B cell (primary cell): Measurements from ENCODE around the gene RBKS. TPM values are rescaled to one million over a fixed set of nuclear protein-coding genes. Genes with fewer than 3 reads are reported as not detected.

Source experiments
- ATAC-seq: fragments of 200-7000 bp; cut with Tn5 transposase; one replicate; pipeline ENCODE4 v1.10.0; 2021; ENCODE audit warnings: low read depth, mild to moderate bottlenecking, moderate number of reproducible peaks, moderate library complexity
- CTCF ChIA-PET: fragments of 350-600 bp; sonication (Branson Sonifier 250); formaldehyde crosslinking; loops from one replicate; lab custom pipeline; 2021; ENCODE audit warnings: antibody characterized with exemption, inconsistent platforms; lab: Charles Lee
- POLR2A ChIA-PET: fragments of 350-600 bp; sonication (Branson Sonifier 250); formaldehyde crosslinking; loops from one replicate; lab custom pipeline; 2021; ENCODE audit warnings: antibody characterized with exemption; lab: Charles Lee
- DNase-seq: peaks from one replicate; pipeline ENCODE4 v3.0.0; 2013
- H2AFZ ChIP-seq: 2 replicates; pipeline ENCODE4 v1.6.1; 2012; ENCODE audit warnings: mild to moderate bottlenecking, low read depth, low read length; ENCODE audit not compliant: insufficient read depth, poor library complexity, severe bottlenecking
- H3K27ac ChIP-seq, 2 donors: 1 replicate in 1 of 2; 2 replicates in 1 of 2; pipeline ENCODE4 v1.5.1; 2012 to 2013; ENCODE audit warnings: low read length in 2 of 2, mild to moderate bottlenecking in 2 of 2, moderate library complexity in 1 of 2
- H3K27me3 ChIP-seq, 4 experiments: fragments of 200-600 bp in 1 of 4; sonication (generic) in 1 of 4; replicated peaks in 1 of 4; 1 replicate in 2 of 4; 2 replicates in 2 of 4; pipeline versions ENCODE4 v1.6.1 to v1.7.0; 2013 to 2016; ENCODE audit warnings: low read length in 3 of 4, mild to moderate bottlenecking in 2 of 4, mixed read lengths in 1 of 4, moderate library complexity in 1 of 4; ENCODE audit not compliant: insufficient read depth in 4 of 4, control insufficient read depth in 3 of 4; ENCODE audit errors: control extremely low read depth in 1 of 4
- H3K36me3 ChIP-seq, 2 experiments: replicated peaks in 1 of 2; 1 replicate in 1 of 2; 2 replicates in 1 of 2; pipeline versions ENCODE4 v1.6.1 to v1.7.1; 2013; ENCODE audit warnings: low read length in 1 of 2; ENCODE audit not compliant: insufficient read depth in 2 of 2, control insufficient read depth in 1 of 2; ENCODE audit errors: control extremely low read depth in 1 of 2, extremely low read depth in 1 of 2
- H3K4me1 ChIP-seq, 2 donors: fragments of 200-600 bp in 1 of 2; sonication (generic) in 1 of 2; 1 replicate in 1 of 2; 2 replicates in 1 of 2; pipeline versions ENCODE4 v1.5.1 to v1.6.1; 2013 to 2017; ENCODE audit warnings: low read length in 2 of 2; ENCODE audit not compliant: control insufficient read depth in 2 of 2, insufficient read depth in 2 of 2
- H3K4me2 ChIP-seq: replicated peaks from 2 replicates; pipeline ENCODE3; 2012; ENCODE audit warnings: mild to moderate bottlenecking, low read depth, low read length; ENCODE audit not compliant: poor library complexity, severe bottlenecking
- H3K4me3 ChIP-seq, 5 experiments: fragments of 200-600 bp in 1 of 5; sonication (generic) in 1 of 5; 1 replicate in 3 of 5; 2 replicates in 2 of 5; pipeline versions ENCODE4 v1.5.1 to v1.7.0; 2011 to 2016; ENCODE audit warnings: low read length in 4 of 5, mild to moderate bottlenecking in 4 of 5, low read depth in 2 of 5, control low read depth in 1 of 5, moderate library complexity in 1 of 5; ENCODE audit not compliant: insufficient read depth in 1 of 5; ENCODE audit errors: control extremely low read depth in 1 of 5, extremely low read depth in 1 of 5
- H3K79me2 ChIP-seq: fragments of 200-600 bp; sonication (generic); one replicate; pipeline ENCODE4 v1.6.0; 2016; ENCODE audit warnings: low read length; ENCODE audit not compliant: control insufficient read depth, insufficient read depth
- H3K9ac ChIP-seq: fragments of 200-600 bp; sonication (generic); 2 replicates; pipeline ENCODE4 v1.6.1; 2017; ENCODE audit warnings: mild to moderate bottlenecking, low read length, moderate library complexity
- H3K9me3 ChIP-seq, 3 donors: one replicate each; pipeline versions ENCODE4 v1.6.1 to v1.7.1; 2013; ENCODE audit warnings: low read length in 2 of 3; ENCODE audit not compliant: control insufficient read depth in 2 of 3, insufficient read depth in 1 of 3; ENCODE audit errors: control extremely low read depth in 1 of 3
- H4K20me1 ChIP-seq: 2 replicates; pipeline ENCODE4 v1.6.0; 2012; ENCODE audit warnings: mild to moderate bottlenecking, low read length; ENCODE audit not compliant: insufficient read depth, control insufficient read depth, poor library complexity, severe bottlenecking
- H3K27ac Mint-ChIP-seq: one replicate; pipeline ENCODE4 v1.8.0; 2021; ENCODE audit warnings: mixed read lengths
- H3K27me3 Mint-ChIP-seq: one replicate; pipeline ENCODE4 v1.8.0; 2021; ENCODE audit warnings: mixed read lengths
- H3K4me1 Mint-ChIP-seq: one replicate; pipeline ENCODE4 v1.8.0; 2021; ENCODE audit warnings: mixed read lengths
- H3K4me3 Mint-ChIP-seq: one replicate; pipeline ENCODE4 v1.8.0; 2021; ENCODE audit warnings: mixed read lengths
- H3K9me3 Mint-ChIP-seq: one replicate; pipeline ENCODE4 v1.8.0; 2022; ENCODE audit warnings: mixed read lengths; ENCODE audit not compliant: insufficient read depth
- CTCF ChIP-seq: fragments of 200-600 bp; IDR thresholded peaks from one replicate; pipeline ENCODE4 v1.8.0; 2022; ENCODE audit warnings: antibody characterized with exemption, mild to moderate bottlenecking
- EZH2 ChIP-seq: IDR thresholded peaks from 2 replicates; pipeline ENCODE4 v1.6.1; 2012; ENCODE audit warnings: borderline replicate concordance, low read depth, mild to moderate bottlenecking, moderate library complexity, low read length; ENCODE audit not compliant: insufficient read depth, poor library complexity, severe bottlenecking
- WGBS: methylation state at CpG from one replicate; pipeline ENCODE4 v1.1.5; 2013; ENCODE audit warnings: missing lambda C conversion rate; ENCODE audit not compliant: insufficient coverage; 5-methylcytosine and 5-hydroxymethylcytosine counted together
- intact Hi-C: fragments of 100-400 bp; cut with micrococcal nuclease; formaldehyde crosslinking; loops from one replicate; pipeline ENCODE4 v1.10.0; 2022
- polyA plus RNA-seq: library from polyadenylated mRNA; depleted of rRNA; stranded (reverse); fragments of >200 nt; gene quantifications from 2 replicates; pipeline ENCODE4 v1.2.3, GENCODE V29; 2012
- total RNA-seq, 2 donors: library from RNA; stranded (reverse); fragments of 120-200 nt in 1 of 2; gene quantifications; 1 replicate in 1 of 2; 2 replicates in 1 of 2; pipeline versions ENCODE4 v1.2.3 to v1.2.4, GENCODE V29; 2013 to 2022

The RBKS gene
- total and polyA plus RNA-seq, 2 donors (not counting 1 experiment from before 2014, with no cell fraction given): 6.4 to 9.2 TPM

- Mint-ChIP-seq H3K27ac (no peak overlapping the region), H3K9me3 (no peaks in the 10 kb centered on the region), H3K4me1 (no peaks in the 10 kb centered on the region), H3K27me3 (no peaks in the 10 kb centered on the region), H3K4me3 (no peak overlapping the region)
- Histone ChIP-seq H4K20me1 (no peaks in the 10 kb centered on the region), H3K27me3 (no peaks in the 10 kb centered on the region), H3K4me2 (no peak overlapping the region), H3K4me1 (no peaks in the 10 kb centered on the region), H3K36me3 (no peaks in the 10 kb centered on the region), H3K4me3 (no peak overlapping the region), H3K9me3 (no peaks in the 10 kb centered on the region), H3K27ac (no peak overlapping the region), H3K79me2 (no peaks in the 10 kb centered on the region), H2AFZ (no peak overlapping the region), H3K9ac (no peak overlapping the region)
- no peak for TF ChIP-seq CTCF
- no peak for TF ChIP-seq EZH2
- POLR2A ChIA-PET: no interaction called here
- no peak for DNase-seq
- CTCF ChIA-PET: interaction anchor here (0.7 kb wide), 1 partner anchor 63 kb away, joined by 3 read pairs; no protein-coding TSS in a partner anchor
- ATAC-seq: no peak
- intact Hi-C loops: no loop called here
- WGBS: 86% methylated on average over 1 of the region's 3 CpGs
Measured at GRCh38 chr2:27805180-27805579, 85.0 kb downstream of the RBKS start.

DNA sequence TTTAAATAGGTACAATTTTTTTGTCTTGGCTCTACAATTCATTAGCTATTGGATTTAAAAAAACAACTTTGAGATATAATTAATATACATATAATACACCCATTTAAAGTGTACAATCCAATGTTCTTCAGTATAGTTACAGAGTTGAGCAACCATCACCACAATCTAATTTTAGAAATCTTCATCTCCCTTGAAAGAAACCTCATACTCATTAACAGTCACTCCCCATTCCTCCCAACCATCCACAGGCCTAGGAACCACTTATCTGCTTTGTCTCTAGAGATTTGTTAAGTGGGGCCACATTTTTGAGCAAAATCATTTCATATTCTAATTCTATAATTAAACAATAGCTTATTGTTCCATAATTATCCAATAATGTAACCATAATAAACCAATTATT lies 86.0 kb downstream of the RBKS start:
- H3K27me3 ChIP-seq: no peaks in the 10 kb centered on the region
- no peak for DNase-seq
- no peak overlapping the region for H3K27ac ChIP-seq
- Mint-ChIP-seq H3K4me3 (no peak overlapping the region), H3K27me3 (no peaks in the 10 kb centered on the region), H3K9me3 (no peaks in the 10 kb centered on the region), H3K27ac (no peak overlapping the region), H3K4me1 (no peaks in the 10 kb centered on the region)
- TF ChIP-seq CTCF (no peak), EZH2 (no peak)
- CTCF ChIA-PET: no interaction called here
- no peaks in the 10 kb centered on the region for H3K4me1 ChIP-seq
- H3K9me3 ChIP-seq: no peaks in the 10 kb centered on the region
- no peak overlapping the region for H3K4me2 ChIP-seq
- POLR2A ChIA-PET: no interaction called here
- H3K36me3 ChIP-seq: no peaks in the 10 kb centered on the region
- H3K79me2 ChIP-seq: no peaks in the 10 kb centered on the region
- H3K4me3 ChIP-seq: no peak overlapping the region
- H4K20me1 ChIP-seq: no peaks in the 10 kb centered on the region
- no peak for ATAC-seq
- intact Hi-C loops: no loop called here
- H2AFZ ChIP-seq: no peak overlapping the region
- no peak overlapping the region for H3K9ac ChIP-seq
